GM12878 (cell line): ENCODE results near the gene SNPH.

Experiments used
- CTCF ChIP-seq, 3 experiments: IDR thresholded peaks in 2 of 3; conservative IDR thresholded peaks in 1 of 3; 2 replicates each; pipeline ENCODE4 v1.5.1; 2011; ENCODE audit warnings: low read depth in 3 of 3, low read length in 3 of 3, mild to moderate bottlenecking in 3 of 3, control low read depth in 2 of 3, moderate library complexity in 2 of 3, inconsistent platforms in 1 of 3, mixed read lengths in 1 of 3; ENCODE audit not compliant: control insufficient read depth in 2 of 3, insufficient read depth in 1 of 3; ENCODE audit errors: extremely low read depth in 1 of 3
- EZH2 ChIP-seq: IDR thresholded peaks from 2 replicates; pipeline ENCODE4 v1.6.1; 2012; ENCODE audit warnings: low read depth, mild to moderate bottlenecking, control low read depth, inconsistent platforms, low read length, borderline replicate concordance; ENCODE audit not compliant: control insufficient read depth
- JUND ChIP-seq: IDR thresholded peaks from 2 replicates; pipeline ENCODE4 v1.6.1; 2012; ENCODE audit warnings: low read depth, mild to moderate bottlenecking, low read length, improper control_type of control experiment, moderate library complexity
- POLR2A ChIP-seq: IDR thresholded peaks from 2 replicates; pipeline ENCODE4 v1.6.1; 2011; ENCODE audit warnings: low read depth, mild to moderate bottlenecking, low read length
- POU2F2 ChIP-seq: IDR thresholded peaks from 3 replicates; pipeline ENCODE4 v1.6.1; 2011; ENCODE audit warnings: low read depth, mild to moderate bottlenecking, low read length, borderline replicate concordance
- REST ChIP-seq: IDR thresholded peaks from 2 replicates; pipeline ENCODE4 v1.6.1; 2012; ENCODE audit warnings: mild to moderate bottlenecking, low read depth, low read length
- YY1 ChIP-seq: IDR thresholded peaks from 2 replicates; pipeline ENCODE4 v1.6.1; 2011; ENCODE audit warnings: low read depth, mild to moderate bottlenecking, low read length
- ZNF24 ChIP-seq: fragments of 450-650 bp; IDR thresholded peaks from 2 replicates; pipeline ENCODE4 v1.6.1; 2017; ENCODE audit warnings: antibody characterized with exemption, mild to moderate bottlenecking
- TF ChIP-seq, protein P1 (sequence below): IDR thresholded peaks from 2 replicates; pipeline ENCODE4 v1.6.1; 2011; ENCODE audit warnings: low read depth, low read length, improper control_type of control experiment, borderline replicate concordance

- no peak for TF ChIP-seq EZH2
- TF ChIP-seq ZNF24 = no peak
- no peak for TF ChIP-seq CTCF (IDR thresholded peaks at IDR 0.05 in 2 of 3, conservative IDR thresholded peaks at IDR 0.05 in 1 of 3; ENCODE audit: control insufficient read depth in 2 of 3, extremely low read depth in 1 of 3, insufficient read depth in 1 of 3, low read depth in 3 of 3, low read length in 3 of 3)
- TF ChIP-seq REST = no peak
- TF ChIP-seq POU2F2 = no peak
- TF ChIP-seq JUND = no peak
- TF ChIP-seq POLR2A = no peak
- TF ChIP-seq, protein P1, sequence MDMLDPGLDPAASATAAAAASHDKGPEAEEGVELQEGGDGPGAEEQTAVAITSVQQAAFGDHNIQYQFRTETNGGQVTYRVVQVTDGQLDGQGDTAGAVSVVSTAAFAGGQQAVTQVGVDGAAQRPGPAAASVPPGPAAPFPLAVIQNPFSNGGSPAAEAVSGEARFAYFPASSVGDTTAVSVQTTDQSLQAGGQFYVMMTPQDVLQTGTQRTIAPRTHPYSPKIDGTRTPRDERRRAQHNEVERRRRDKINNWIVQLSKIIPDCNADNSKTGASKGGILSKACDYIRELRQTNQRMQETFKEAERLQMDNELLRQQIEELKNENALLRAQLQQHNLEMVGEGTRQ = no peak
- TF ChIP-seq YY1 = no peak
Measured at GRCh38 chr20:1317545-1318255, 51.6 kb downstream of the SNPH start.
